NCI-H2081 treated with DMSO at 0.1 percent for 48 hours (cell line): ENCODE data around the gene TOM1.

Source experiments
- DNase-seq: peaks from one replicate; lab custom pipeline; 2025; lab: John Stamatoyannopoulos, UW

TOM1 gene

DNA sequence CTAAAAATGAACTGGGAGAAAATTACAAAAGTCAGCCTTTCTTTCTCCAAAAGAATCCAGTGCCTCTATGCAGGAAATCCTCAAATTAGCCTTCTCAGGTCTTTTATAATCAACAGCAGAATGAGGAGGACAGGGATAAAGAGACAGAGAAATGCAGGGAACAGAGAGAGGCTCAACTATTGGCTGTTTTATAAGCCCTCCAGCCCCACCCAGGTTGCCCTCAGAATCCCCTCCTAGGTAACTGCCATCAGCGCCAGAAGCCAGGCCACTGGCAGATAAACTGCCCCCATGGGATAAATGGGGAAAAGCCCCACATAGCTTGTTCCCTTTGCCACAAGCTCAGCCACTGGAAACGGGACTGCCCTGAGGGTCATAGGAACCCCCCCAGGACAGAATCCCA lies 70.3 kb downstream of the TOM1 start:
- DNase-seq: no peak

DNA sequence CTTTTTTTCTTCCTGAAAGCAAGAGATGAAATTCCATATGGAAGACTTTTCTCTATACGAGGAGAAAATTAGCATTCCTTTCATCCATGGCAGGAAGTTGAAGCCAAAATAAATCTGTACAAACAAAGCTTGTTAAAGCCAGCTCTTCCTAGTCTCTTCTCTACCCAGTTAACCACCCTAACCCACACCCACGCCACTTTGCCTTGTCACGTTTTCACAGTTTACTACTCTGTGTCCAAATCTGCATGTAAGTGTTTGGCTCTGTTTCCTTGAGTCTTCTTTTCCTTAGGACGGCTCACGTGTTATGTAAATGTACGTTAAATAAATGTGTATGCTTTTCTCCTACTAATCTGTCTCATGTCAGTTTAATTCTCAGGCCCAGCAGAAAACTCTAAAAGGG lies 74.1 kb downstream of the TOM1 start:
- no peak for DNase-seq

DNA sequence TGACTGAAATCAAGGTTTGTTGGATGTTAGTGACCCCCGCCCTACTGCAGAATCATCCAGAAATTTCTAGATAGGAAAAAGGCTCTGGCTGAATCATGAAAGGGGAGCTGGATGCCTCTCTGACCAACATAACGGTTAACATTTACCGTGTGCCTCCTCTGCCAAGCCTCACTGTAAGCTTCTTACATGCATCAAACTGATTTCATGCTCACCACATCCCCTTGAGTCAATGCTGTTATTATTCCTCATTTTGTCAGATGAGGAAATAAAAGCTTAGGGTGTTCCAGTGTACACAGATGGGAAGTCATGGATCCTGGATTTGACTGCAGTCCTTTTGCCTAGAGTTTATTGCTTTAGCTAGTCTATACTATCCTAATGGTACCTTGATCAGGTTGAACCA lies 75.3 kb downstream of the TOM1 start:
- no peak for DNase-seq

DNA sequence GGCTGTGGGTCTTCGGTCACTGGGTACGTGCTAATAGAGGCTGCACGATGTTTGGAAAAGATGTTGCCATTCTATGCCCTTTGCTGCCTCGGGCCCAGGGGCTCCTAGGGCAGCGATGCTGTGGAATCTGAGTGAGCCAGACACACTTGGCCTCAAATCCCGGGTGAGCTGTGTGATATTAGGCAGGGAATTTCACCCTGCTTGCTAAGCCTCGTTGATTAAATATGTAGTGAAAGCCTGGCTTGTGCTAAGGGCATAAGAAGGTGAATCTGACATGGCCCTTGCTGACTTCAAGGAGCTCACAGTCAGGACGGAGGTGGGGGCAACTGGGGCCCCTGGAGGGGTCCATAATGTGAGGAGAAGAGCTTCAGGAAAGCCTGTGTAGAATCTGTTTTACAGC lies 75.8 kb downstream of the TOM1 start:
- no peak for DNase-seq

DNA sequence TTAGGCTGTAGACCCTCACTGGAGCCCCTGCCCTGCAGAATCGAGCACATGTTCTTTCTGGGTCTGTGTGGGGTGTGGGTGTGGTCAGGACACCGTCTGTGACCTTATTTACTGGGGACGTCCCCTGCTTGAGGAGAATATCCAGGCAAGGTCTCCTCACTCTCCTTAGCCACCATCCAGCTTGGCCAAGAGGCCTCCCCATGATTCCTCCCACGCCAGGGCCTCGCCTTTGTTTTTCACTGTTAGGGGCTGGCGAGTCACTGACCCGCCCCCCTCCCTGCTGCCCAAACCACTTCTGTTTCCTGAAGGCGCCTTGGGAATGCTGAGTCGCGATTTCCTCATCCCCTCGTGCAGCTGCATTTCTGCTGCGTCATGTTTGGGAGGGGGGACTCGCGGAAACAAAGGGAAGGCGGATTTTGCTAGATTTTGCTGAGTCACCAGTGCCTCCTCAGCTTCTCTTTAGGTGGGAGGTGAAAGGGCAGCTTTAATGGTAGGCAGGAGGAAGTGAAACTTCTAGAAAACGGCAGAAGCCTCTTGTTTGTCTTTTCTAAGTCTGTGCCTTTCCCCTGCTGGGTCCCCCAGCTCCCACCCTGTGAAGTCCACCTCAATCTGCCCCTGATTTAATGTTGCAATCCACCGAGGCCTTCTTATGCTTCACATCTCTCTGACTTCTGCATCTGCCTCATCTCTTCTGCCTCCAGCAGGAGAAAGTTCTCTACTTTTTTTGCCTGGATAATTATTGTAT lies 77.2 kb downstream of the TOM1 start:
- DNase-seq: no peak

DNA sequence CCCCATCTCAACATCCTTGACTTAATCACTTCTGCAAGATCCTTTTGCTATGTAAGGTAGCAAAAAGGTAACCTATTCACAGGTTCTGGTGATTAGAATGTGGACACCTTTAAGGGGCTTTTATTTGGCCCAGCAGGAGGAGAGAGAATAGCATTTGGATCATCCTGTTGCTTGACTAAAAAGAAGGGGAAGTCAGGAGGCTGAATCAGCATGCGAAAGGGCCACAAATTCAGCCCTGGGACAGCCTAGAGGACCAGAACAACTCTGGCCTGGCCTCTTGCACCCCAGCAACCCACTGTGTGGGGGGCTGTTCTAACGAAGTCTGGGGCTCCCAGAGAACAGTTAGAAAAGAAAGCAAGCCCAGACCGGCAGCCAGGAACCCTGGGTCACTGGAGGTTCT lies 78.0 kb downstream of the TOM1 start:
- no peak for DNase-seq

DNA sequence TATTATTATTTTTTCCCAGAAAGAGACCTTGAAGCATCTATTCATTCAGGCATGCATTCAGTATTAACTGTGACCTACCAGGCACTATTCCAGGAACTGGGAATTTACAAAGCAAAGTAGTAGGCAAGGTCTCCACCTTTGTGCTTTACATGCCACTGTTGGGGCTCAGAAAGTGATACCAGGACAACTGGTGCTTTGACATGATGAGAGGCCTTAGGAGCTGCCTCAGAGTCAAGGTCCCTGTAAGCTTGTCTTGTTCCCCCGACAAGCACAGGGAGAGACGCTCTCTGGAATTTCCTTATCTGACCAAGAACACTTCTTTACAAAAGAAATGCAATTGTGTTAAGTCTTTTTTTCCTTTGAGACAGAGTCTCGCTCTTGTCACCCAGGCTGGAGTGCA lies 78.9 kb downstream of the TOM1 start:
- DNase-seq: no peak

DNA sequence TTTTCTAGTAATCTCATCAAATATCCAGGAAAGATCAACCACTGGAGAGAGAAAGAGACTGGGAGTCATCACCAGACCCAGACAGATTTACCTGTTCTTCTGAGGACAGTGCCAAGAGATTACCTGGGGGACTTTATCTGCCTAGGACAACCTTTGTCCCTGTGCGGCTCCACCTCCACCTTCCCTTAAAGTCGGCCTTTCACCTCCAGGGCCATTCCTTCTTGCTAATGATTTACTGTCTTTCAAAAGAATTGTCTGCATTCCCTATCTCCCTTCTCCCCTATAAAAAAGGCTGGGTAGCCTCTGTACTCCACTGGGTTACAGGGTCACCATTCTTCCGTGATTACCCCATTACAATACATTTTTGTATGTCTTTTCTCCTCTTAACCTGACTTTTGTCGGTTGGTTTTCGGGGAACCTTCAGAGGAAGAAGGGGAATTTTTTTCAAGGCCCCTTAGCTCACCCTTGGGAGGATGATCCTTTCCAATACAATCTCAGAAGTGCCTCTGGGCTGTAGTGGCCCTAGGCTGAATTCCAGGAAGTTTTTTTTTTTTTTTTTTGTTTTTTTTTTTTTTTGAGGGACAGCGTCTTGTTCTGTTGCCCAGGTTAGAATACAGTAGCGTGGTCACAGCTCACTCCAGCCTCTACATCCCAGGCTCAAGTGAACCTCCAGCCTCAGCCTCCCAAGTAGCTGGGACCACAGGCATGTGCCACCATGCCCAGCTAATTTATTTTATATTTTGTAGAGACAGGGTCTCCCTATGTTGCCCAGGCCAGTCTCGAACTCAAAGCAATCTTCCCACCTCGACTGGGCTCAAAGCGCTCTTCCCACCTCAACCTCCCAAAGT lies 79.7 kb downstream of the TOM1 start:
- DNase-seq: no peak

DNA sequence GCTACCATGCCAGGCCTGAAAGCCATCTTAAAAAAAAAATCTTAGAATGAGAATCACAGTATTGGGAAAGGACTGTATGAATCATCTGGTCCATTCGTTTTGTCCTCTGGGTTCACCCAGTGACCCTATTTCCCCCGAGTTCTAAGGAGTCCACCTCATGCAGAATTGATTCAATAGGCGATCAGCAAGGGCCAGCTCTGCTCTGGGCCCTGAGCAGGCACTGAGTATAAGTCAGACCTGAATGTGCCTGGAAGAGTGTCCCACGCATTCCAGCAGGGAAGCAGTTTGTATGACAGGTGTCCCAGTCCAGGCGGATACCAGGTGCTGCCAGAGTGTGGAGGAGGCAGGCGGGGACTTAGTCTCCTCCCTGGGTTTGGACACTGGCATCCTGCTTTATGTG lies 80.3 kb downstream of the TOM1 start:
- no peak for DNase-seq

DNA sequence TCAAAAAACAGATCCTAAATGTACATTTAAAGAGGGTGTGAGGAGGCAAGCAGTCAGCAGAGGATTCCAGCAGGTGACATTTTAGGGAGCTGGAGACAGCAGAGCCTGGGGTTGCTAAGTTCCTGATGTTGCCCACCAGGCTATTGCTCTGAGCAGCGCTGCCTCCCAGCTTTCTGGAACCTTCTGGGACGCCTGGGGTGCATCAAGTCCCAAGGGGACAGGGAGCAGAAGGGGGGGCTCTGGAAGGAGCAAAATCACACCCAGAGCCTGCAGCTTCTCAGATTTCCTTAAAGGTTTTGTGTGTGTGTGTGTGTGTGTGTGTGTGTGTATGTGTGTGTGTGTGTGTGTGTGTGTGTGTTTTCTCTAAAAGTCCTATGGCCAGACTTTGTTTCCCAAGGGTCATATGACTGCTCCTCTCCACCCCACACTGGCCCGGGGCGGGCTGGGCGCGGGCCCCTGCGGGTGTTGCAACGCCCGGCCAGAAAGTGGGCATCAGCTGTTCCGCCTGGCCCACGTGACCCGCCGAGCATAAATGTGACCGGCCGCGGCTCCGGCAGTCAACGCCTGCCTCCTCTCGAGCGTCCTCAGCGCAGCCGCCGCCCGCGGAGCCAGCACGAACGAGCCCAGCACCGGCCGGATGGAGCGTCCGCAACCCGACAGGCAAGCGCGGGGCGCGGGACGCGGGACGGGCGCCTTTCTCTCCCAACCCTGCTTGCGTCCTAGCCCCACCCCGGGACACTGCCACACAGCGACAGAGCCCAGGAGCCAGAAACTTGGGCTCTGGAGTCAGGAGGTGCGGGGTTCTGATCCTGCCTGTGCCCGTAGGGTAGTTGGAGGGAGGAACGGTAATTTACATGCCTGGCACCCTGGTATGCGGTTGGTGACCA lies 81.1 kb downstream of the TOM1 start, which contains the start of gene HMOX1:
TSS of gene HMOX1 (plus strand) at position 560 of the 887 bp plus-strand sequence. CDS start at position 638, 78 bp downstream.
- no peak for DNase-seq

DNA sequence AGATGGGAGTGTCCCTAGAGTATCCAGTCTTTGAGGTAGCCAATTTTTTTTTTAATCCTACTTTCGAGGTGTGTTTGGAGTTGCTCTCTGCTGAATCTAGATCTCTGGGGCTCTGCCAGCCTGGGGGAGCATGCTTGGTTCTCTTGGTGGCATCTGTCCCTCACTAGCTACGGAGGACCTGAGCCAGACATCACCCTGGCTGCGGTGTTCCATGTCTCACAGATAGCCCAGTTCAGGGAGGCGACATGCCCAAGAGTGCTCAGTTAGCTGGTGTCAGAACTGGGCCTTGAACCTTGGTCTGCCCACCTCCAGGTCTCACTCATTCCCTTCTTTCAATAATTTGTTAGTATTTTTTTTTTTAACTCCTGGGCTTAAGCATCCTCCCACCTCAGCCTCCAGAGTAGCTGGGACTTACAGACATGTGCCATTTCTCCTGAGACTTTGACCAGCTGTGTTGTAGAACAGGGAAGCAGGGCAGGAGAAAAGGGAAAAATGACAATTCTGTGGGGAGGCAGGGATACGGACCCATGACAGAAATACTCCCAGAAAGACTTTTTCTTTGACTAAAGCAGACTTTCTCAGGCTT lies 81.8 kb downstream of the TOM1 start:
- DNase-seq: no peak

DNA sequence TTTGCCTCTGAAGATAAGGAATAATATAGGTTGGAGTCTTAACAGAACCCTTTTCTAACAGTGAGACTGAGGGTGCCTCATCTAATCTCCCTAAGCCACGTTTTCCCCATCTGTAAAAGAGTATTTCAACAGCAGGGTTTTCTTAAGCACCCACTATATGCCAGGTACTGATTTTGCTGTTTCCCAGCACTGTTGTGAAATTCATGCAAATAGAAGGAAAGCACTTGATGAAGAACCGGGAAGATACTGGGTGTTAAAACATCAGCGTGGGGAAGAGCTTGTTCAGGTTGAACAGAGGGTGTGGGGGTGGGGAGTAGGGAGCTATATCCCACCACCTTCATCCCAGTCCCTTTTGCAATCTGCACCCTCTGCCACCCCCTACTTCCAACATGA lies 84.0 kb downstream of the TOM1 start:
- DNase-seq: no peak

DNA sequence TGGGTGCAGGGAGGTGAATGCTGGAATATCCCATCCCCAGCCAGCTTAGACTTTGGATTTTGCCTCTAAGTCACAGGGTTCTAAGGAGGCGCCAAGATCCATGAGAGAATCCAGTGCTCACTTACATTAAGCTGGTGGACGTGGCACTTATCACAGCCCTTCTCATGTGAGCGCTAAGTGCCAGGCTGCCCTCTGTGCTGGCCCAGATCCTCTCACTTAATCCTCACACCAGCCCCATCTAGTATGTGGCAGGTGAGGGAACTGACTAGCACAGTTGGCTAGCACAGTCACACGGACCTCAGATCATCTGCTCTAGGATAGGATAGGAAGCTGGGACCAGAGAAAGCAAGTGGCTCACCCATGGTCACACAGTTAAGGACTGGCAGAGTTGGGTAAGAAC lies 84.8 kb downstream of the TOM1 start:
- DNase-seq: no peak

DNA sequence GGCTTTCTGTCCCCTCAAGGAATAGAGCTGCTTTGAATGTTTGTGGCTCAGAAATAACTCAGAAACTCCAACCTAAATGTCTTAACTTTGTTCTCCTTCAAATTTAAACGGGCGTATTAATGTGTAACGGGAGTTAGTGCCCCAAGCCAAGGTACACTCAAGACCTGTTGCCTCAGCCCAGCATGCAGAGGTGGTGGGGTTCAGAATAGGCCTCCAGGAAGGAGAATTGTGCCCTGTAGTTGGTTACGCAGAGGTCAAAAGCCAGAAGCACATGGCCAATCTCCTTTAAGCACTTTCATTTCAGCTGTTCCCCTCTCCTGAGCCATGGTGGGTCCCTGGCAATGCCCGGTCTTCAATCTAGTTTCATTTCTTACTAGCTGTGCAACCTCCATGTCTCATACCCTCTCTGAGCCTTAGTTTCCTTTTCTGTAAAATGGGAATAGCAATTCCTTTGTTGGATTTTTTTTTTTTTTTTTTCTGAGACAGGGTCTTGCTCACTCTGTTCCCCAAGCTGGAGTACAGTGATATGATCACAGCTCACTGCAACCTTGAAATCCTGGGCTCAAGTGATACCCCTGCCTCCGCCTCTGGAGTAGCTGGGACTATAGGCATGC lies 85.4 kb downstream of the TOM1 start:
- no peak for DNase-seq

DNA sequence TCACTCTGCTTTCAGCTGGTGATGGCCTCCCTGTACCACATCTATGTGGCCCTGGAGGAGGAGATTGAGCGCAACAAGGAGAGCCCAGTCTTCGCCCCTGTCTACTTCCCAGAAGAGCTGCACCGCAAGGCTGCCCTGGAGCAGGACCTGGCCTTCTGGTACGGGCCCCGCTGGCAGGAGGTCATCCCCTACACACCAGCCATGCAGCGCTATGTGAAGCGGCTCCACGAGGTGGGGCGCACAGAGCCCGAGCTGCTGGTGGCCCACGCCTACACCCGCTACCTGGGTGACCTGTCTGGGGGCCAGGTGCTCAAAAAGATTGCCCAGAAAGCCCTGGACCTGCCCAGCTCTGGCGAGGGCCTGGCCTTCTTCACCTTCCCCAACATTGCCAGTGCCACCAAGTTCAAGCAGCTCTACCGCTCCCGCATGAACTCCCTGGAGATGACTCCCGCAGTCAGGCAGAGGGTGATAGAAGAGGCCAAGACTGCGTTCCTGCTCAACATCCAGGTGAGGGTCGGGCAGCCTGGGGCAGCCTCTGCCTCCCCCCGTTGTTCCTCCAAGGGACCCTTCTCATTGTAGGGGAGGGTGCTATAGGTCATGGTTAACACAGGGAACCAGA lies 87.1 kb downstream of the TOM1 start:
- no peak for DNase-seq

DNA sequence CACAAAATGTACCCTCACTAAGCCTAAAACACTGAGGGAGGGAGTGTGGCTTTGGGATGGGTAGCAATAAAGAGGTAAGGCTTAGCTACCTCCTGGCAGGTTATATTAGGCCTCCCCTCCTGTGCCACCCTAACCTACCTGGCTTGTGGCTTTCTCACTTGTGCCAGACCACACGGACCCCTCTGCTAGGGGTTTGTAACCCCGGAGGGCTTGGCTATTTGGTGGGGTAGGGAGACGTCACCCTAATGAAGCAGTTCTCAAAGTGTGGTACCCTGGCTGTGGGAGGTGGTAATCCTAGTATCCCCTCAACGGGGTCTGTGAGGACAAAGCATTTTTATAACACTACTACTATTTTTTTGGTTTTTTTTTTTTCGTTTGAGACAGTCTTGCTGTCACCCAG lies 91.2 kb downstream of the TOM1 start:
- DNase-seq: no peak

DNA sequence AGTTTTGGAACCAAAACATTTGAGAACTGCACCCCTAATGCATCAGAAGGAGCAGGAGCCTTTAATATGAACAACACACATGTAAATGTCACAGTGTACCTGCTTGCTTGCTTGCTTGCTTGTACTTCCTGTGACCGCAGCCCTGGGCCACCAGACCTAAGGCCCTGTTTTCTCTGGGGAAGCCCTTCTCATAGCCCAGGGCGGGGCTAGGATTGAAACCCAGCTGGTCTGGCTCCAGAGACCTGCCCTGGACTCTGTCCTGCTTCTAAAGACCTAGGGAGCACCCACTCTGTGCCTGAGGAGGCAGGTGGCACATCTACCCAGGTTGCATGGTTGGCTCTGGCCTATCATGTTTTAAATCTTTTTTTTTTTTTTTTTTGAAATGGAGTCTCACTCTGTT lies 92.7 kb downstream of the TOM1 start:
- no peak for DNase-seq

DNA sequence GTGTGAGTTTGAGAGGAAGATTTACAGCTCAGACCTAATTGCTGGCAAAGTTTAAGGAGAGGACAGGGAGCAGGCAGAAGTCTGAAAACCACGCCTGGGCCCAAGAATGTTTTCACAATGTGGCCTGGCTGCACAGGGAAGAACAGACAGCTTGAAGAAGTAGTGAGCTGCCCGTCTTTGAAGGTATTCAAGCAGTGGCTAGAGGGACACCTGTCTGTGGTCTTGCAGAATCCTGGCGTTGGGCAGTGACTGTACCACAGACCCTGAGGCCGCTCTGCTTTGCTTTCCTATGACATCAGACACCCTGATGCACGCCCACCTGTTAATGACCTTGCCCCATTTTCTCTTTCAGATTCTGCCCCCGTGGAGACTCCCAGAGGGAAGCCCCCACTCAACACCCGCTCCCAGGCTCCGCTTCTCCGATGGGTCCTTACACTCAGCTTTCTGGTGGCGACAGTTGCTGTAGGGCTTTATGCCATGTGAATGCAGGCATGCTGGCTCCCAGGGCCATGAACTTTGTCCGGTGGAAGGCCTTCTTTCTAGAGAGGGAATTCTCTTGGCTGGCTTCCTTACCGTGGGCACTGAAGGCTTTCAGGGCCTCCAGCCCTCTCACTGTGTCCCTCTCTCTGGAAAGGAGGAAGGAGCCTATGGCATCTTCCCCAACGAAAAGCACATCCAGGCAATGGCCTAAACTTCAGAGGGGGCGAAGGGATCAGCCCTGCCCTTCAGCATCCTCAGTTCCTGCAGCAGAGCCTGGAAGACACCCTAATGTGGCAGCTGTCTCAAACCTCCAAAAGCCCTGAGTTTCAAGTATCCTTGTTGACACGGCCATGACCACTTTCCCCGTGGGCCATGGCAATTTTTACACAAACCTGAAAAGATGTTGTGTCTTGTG lies 93.7 kb downstream of the TOM1 start:
- DNase-seq: no peak

DNA sequence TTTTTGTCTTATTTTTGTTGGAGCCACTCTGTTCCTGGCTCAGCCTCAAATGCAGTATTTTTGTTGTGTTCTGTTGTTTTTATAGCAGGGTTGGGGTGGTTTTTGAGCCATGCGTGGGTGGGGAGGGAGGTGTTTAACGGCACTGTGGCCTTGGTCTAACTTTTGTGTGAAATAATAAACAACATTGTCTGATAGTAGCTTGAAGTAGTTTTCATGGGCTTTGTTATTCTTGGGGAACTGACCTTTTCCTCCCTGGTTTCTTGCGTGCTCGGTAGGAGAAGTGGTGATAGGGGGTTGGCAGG lies 94.3 kb downstream of the TOM1 start:
- no peak for DNase-seq

DNA sequence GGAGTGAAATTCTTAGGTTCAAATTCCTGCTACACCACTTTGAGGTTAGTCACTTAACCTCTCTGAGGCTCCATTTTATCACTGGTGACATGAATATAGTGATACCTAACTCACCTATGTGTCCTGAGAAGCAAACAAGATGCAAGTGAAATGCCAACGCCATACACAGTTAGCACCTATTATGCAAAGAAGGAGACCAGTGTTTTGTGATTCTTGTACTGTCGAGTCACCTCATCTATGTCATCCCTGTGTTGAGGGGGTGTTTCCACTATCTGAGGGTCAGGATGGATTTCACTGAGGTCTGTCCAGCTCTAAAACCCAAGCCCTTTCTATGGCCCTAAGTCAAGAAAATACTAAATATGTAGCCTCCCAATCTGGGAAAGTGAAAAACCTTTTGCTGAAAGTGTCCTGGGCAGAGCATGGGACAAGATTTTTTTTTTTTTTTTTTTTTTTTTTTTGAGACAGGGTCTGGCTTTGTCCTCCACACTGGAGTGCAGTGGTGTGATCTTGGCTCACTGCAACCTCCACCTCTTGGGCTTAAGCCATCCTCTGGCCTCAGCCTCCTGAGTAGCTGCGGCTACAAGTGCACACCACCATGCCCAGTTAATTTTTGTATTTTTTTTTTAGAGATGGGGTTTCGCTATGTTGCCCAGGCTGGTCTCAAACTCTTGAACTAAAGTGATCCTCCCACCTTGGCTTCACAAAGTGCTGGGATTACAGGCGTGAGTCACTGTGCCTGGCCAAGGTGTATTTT lies 95.3 kb downstream of the TOM1 start:
- no peak for DNase-seq
